Uterus (tissue), 2 donors: Measurements from ENCODE around the gene SLC17A9.

Experiments used
- POLR2A ChIP-seq, 2 donors: fragments of 450-650 bp; IDR thresholded peaks; one replicate each; pipeline ENCODE4 v1.6.1; 2016; ENCODE audit warnings: antibody characterized with exemption in 2 of 2, mild to moderate bottlenecking in 1 of 2, moderate library complexity in 1 of 2
- TF ChIP-seq, protein P1 (sequence below), 4 experiments: fragments of 200-600 bp in 2 of 4; fragments of 450-650 bp in 2 of 4; sonication (generic) in 2 of 4; IDR thresholded peaks; one replicate each; pipeline ENCODE4 v1.5.1; 2016 to 2019; ENCODE audit warnings: antibody characterized with exemption in 4 of 4, mild to moderate bottlenecking in 2 of 4, moderate library complexity in 1 of 4

DNA sequence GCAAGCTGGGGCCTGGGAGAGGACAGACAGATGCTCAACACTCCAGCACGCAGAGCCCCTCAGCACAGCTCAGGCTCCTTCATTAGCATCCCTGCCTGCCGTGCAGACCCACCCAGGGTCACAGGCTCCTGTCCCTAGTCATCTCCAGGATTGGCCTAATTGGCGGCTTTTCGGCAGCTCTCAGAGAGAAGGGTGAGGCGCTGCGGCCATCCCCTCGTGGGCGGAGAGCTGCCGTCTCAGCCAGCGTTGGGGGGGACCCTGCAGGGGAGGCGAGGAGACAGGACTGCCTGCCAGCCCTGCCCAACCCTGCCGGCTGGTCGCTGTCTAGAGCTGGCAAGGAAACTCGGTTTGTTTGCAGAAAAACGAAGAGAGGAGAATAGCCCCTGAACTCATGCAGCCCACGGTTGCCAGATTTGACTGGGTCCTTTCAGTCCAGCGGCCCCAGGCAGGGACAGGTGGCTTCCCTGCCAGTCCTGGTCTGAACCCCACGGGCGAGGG, 27.4 kb downstream of the SLC17A9 start:
- TF ChIP-seq, protein P1, sequence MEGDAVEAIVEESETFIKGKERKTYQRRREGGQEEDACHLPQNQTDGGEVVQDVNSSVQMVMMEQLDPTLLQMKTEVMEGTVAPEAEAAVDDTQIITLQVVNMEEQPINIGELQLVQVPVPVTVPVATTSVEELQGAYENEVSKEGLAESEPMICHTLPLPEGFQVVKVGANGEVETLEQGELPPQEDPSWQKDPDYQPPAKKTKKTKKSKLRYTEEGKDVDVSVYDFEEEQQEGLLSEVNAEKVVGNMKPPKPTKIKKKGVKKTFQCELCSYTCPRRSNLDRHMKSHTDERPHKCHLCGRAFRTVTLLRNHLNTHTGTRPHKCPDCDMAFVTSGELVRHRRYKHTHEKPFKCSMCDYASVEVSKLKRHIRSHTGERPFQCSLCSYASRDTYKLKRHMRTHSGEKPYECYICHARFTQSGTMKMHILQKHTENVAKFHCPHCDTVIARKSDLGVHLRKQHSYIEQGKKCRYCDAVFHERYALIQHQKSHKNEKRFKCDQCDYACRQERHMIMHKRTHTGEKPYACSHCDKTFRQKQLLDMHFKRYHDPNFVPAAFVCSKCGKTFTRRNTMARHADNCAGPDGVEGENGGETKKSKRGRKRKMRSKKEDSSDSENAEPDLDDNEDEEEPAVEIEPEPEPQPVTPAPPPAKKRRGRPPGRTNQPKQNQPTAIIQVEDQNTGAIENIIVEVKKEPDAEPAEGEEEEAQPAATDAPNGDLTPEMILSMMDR (IDR thresholded peaks at IDR 0.05), result no peak
- TF ChIP-seq POLR2A (IDR thresholded peaks at IDR 0.05), result no peak
